Measurements from ENCODE around the gene SKOR1.

Gene SKOR1

DNA sequence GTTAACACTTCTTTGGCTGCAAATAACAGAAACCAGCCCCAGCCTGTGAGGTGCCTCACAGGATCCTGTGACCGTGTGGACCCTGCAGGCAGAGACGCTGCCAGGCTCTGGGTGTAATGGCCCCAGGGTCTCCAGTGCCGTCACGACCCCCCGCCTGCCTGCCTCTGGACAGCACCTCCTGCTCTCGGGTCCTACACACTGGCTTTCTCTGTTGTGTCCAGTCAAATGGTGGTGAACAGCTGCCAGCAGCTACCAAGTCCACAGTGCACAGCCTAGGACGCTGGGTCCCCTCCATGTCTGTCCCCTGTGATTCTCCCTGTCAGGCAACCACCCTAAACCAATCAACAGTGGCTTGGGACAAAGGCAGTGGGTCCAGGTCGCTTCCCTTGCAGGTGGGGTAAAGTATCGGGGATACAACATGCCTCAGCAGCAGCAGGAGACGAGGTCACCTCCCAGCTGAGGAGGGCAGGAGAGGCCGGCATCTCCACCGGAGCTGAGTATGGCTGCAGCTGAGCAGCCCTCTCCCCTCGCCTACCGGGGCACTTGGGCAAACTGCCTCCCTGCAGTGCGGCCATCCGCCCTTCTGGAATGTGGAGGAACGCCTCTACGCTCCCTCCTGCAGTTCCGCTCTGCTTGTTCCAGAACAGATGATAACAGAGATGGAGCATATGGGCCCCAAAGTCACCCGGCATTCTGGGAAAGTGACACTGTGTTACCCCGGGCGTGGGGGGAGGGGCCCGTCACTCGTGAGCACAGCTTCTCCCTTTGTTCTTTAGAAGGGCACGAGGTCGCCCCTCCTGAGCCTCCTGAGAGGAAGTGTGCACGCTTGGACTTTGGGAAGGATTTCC is 21.1 kb upstream of the SKOR1 start:
- H4K20me1 ChIP-seq (ENCODE audit: insufficient read depth, low read length) = no peaks in the 10 kb centered on the region
- H3F3A ChIP-seq (ENCODE audit: insufficient read depth, low read length) = no peaks in the 10 kb centered on the region
- no peak overlapping the region for H3K4me3 ChIP-seq (ENCODE audit: low read depth, low read length, poor library complexity, severe bottlenecking)
- H3K9me3 ChIP-seq (ENCODE audit: low read length) = no peaks in the 10 kb centered on the region
- no peaks in the 10 kb centered on the region for H3K79me2 ChIP-seq (ENCODE audit: insufficient read depth, low read length)
- no peaks in the 10 kb centered on the region for H3K9me2 ChIP-seq (ENCODE audit: low read depth, low read length)
- H3K9ac ChIP-seq (ENCODE audit: low read length) = no peak overlapping the region; the same call in 1 of the 2 replicates
- H3K4me1 ChIP-seq (ENCODE audit: insufficient read depth, low read length, severe bottlenecking) = peaks cover 58% of the 10 kb centered on the region
- no peak overlapping the region for H3K4me2 ChIP-seq (ENCODE audit: low read length)
- TF ChIP-seq EZH2 (IDR thresholded peaks at IDR 0.05; ENCODE audit: borderline replicate concordance, low read length) = no peak
- H2AFZ ChIP-seq (ENCODE audit: low read length) = no peak overlapping the region
- H3K36me3 ChIP-seq (ENCODE audit: insufficient read depth, low read length) = no peaks in the 10 kb centered on the region
- H3K27ac ChIP-seq (ENCODE audit: low read depth, low read length, poor library complexity, severe bottlenecking) = peak overlapping the region; percentile 86
- no peaks in the 10 kb centered on the region for H3K27me3 ChIP-seq (ENCODE audit: insufficient read depth, low read length)

DNA sequence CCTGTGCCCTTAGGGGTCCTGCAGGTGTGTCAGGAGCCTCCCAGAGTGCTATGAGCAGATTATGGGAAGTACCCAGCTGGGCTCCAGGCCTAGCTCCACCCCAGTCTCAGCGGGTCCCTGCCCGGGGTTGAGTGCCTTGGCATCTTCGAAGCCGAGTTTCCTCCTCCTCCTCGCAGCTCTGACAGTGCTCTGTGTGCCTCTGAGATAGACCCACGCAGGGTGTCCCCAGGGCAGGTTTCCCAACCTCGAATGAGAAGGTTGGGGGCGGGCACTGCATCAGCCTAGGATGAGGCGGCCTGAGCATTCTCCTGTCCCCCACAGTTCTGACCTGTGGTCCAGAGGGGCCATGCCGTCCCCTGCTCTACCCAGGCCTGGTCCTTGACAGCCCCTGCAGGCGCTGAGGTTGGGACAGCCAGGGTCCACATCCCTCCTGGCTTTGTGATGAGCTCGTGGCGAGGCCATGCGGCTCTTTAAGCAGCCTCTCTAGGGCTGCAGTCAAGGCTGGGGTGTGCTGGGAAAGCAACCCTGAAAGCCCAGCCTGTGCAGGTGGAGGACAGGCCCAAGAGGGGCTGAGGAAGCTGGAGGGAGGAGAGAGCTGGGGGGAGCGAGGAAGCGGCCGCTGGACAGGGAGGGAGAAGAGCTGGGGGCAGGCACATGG is 20.2 kb upstream of the SKOR1 start:
- H2AFZ ChIP-seq (ENCODE audit: low read length) = no peak overlapping the region
- peak overlapping the region; percentile 49; the same call in 1 of the 2 replicates for H3K9ac ChIP-seq (ENCODE audit: low read length)
- H3K27ac ChIP-seq (ENCODE audit: low read depth, low read length, poor library complexity, severe bottlenecking) = peak overlapping the region; percentile 86
- TF ChIP-seq, protein P1, sequence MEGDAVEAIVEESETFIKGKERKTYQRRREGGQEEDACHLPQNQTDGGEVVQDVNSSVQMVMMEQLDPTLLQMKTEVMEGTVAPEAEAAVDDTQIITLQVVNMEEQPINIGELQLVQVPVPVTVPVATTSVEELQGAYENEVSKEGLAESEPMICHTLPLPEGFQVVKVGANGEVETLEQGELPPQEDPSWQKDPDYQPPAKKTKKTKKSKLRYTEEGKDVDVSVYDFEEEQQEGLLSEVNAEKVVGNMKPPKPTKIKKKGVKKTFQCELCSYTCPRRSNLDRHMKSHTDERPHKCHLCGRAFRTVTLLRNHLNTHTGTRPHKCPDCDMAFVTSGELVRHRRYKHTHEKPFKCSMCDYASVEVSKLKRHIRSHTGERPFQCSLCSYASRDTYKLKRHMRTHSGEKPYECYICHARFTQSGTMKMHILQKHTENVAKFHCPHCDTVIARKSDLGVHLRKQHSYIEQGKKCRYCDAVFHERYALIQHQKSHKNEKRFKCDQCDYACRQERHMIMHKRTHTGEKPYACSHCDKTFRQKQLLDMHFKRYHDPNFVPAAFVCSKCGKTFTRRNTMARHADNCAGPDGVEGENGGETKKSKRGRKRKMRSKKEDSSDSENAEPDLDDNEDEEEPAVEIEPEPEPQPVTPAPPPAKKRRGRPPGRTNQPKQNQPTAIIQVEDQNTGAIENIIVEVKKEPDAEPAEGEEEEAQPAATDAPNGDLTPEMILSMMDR (IDR thresholded peaks at IDR 0.05; ENCODE audit: low read length) = no peak
- TF ChIP-seq EZH2 (IDR thresholded peaks at IDR 0.05; ENCODE audit: borderline replicate concordance, low read length) = no peak
- H3F3A ChIP-seq (ENCODE audit: insufficient read depth, low read length) = no peaks in the 10 kb centered on the region
- H3K4me3 ChIP-seq (ENCODE audit: low read depth, low read length, poor library complexity, severe bottlenecking) = no peak overlapping the region
- H3K79me2 ChIP-seq (ENCODE audit: insufficient read depth, low read length) = no peaks in the 10 kb centered on the region
- no peaks in the 10 kb centered on the region for H3K27me3 ChIP-seq (ENCODE audit: insufficient read depth, low read length)
- no peaks in the 10 kb centered on the region for H4K20me1 ChIP-seq (ENCODE audit: insufficient read depth, low read length)
- no peaks in the 10 kb centered on the region for H3K9me3 ChIP-seq (ENCODE audit: low read length)
- peaks cover 50% of the 10 kb centered on the region for H3K4me1 ChIP-seq (ENCODE audit: insufficient read depth, low read length, severe bottlenecking)
- H3K9me2 ChIP-seq (ENCODE audit: low read depth, low read length) = no peaks in the 10 kb centered on the region
- no peaks in the 10 kb centered on the region for H3K36me3 ChIP-seq (ENCODE audit: insufficient read depth, low read length)
- H3K4me2 ChIP-seq (ENCODE audit: low read length) = peak overlapping the region; percentile 2; the same call in 1 of the 2 replicates

DNA sequence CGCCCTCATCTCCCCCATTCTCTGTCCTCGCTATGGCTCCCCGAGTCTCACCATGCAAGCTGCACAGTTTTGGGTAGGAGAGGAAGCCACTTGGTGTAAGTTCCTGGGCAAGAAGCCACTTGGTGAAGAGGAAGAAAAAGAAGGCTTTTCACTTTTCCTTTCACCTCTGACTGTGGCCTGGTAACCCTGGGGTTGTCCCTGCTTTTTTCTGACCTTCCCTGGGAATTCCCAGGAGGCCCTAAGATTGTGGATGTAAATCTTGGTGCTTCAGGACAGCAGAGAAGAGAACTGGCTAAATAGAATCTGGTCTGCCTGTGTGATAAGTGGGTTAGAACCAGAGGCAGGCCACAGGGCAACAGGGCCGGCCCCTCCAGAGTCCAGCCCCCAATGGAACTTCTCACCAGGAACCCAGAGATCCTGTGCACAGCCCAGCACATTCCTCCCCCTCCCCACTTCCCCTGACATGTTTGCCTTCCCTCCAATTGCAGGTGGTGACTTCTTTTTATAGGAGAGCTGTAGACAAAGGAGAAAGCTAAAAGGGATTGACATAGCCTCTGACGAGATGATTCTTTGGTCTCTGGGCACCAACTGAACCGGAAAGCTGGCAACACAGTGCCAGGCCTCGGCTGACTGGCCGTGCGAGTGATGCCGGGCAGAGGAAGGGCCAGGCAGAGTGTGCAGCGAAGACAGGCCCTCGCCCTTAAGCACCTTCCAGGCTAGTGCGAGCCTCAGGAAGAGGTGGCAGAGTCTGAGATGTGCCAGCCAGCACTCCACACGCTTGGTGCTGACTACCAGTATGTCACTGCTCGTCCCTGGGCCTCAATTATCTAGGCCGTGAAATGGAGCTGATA is 19.4 kb upstream of the SKOR1 start:
- H3F3A ChIP-seq (ENCODE audit: insufficient read depth, low read length) = no peaks in the 10 kb centered on the region

More for the DNA sequence above, 19.4 kb upstream of the SKOR1 start:
- peak overlapping the region; percentile 86 for H3K27ac ChIP-seq (ENCODE audit: low read depth, low read length, poor library complexity, severe bottlenecking)
- no peaks in the 10 kb centered on the region for H3K79me2 ChIP-seq (ENCODE audit: insufficient read depth, low read length)
- no peaks in the 10 kb centered on the region for H3K9me2 ChIP-seq (ENCODE audit: low read depth, low read length)
- no peaks in the 10 kb centered on the region for H4K20me1 ChIP-seq (ENCODE audit: insufficient read depth, low read length)
- H3K4me1 ChIP-seq (ENCODE audit: insufficient read depth, low read length, severe bottlenecking) = peaks cover 50% of the 10 kb centered on the region
- no peaks in the 10 kb centered on the region for H3K36me3 ChIP-seq (ENCODE audit: insufficient read depth, low read length)
- peak overlapping the region; percentile 2; the same call in 1 of the 2 replicates for H3K4me2 ChIP-seq (ENCODE audit: low read length)
- H3K9me3 ChIP-seq (ENCODE audit: low read length) = no peaks in the 10 kb centered on the region
- H2AFZ ChIP-seq (ENCODE audit: low read length) = no peak overlapping the region
- H3K27me3 ChIP-seq (ENCODE audit: insufficient read depth, low read length) = no peaks in the 10 kb centered on the region
- H3K9ac ChIP-seq (ENCODE audit: low read length) = peak overlapping the region; percentile 49; the same call in 1 of the 2 replicates
- no peak overlapping the region for H3K4me3 ChIP-seq (ENCODE audit: low read depth, low read length, poor library complexity, severe bottlenecking)
- TF ChIP-seq EZH2 (IDR thresholded peaks at IDR 0.05; ENCODE audit: borderline replicate concordance, low read length) = no peak
- TF ChIP-seq, protein P1 (IDR thresholded peaks at IDR 0.05; ENCODE audit: low read length) = no peak

Data from OCI-LY1 (cell line).